ENCODE data around the gene IRS4.

IRS4 gene

DNA sequence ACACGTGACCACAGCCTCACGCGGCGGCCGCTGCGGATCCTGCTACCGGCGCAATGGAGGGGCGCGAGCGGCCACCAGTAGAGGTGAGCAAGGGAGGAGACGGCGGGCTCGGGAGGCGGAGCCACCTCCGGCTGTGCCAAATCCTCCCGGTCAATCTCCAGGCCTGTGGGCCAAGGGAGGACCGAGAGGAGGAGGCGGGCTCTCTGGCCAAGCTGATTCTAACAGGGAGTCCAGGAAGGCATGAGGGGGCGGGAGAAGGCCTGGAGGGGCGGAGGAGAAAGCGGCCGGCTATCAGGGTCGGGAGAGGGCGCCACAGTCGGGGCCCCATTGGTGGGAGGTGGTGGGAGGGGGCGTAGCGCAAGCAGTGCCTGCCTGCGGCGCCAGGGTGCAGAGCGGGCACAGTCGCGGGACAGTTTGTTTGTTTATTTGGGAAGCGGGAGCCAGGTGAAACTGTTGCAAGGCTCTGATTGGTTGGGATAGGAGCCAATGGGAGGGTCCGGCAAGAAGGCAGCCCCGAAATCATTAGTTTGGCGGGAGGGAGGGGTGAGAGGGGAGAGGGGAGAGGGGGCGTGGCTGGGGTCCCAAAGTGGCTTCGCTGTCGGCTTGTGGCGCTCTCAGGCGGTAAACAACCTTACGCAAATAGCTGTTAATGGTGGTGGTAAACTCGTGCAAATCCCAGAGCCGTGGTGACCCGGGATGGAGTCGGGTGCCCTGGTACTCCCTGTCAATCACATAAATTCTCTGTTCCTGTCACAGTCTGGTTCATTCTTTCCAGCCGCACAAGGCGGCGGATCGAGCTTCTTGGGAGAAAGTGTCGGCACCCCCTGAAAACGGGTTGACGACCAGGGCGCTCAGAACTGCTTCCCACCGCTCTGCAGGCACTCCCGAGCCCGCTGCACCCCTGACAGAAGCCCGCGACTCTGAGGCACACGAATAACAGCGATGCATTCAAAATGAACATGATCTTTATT, at the start of gene IRS4:
IRS4 (minus strand) TSS at position 55 of the 971 bp plus-strand sequence.
- DNase-seq (ENCODE audit: low read depth), result no peak

DNA sequence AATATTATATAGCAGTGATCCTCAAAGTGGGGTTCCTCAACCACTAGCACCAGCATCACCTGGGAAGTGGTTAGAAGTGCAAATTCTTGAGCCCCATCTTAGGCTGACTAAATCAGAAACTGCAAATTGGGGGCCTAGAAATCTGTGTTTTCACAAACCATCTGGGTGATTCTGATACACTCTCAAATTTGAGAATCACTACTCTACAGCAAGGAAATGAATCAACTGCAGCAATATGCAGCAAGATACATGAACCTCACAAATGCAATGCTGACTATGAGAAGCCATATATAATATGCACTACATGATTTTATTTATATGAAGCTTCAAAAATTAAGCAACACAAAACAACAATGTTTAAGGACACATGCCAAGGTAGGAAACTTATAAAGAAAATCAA, 36.2 kb upstream of the IRS4 start:
- no peak for DNase-seq (ENCODE audit: low read depth)

DNA sequence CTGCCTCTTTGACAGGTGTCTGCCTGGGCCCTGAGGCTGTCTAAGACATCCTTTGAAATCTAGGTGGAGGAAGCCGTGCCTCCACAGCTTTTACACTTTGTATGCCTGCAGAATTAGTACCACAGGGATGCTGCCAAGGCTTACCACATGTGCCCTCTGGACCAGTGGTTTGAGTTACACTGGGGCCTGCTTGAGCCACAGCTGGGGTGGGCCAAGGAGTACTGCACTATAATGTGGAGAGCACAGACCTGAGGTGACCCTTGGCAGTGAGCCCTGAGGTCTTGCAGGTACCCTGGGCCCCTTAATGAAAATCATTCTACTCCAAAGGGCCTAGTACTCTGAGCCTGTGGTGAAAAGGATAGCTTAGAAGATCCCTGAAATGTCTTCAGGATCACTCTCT, 27.2 kb upstream of the IRS4 start:
- no peak for DNase-seq (ENCODE audit: low read depth)

DNA sequence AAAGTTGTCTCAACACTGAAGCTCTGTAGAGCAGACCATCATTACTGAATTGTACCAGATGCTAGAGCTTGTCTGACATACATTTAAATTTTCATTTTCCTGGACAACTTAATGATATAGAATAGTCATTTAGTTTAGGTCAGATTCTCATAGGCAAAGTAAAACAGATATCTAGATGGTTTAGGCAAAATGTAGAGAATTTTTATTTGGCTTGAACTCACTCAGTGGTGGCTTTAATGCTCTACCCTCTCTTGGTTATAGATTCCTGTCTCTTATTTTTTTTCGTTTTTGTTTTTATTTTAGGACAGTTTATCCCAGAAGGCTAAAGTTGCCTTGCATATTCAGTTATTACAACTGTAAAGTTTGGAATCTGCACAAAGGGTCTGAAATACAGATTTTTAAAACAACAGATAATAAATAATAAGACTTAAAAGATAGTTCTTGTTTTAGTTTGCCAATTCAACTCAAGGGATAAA, 4.0 kb upstream of the IRS4 start:
- no peak for DNase-seq (ENCODE audit: low read depth)

DNA sequence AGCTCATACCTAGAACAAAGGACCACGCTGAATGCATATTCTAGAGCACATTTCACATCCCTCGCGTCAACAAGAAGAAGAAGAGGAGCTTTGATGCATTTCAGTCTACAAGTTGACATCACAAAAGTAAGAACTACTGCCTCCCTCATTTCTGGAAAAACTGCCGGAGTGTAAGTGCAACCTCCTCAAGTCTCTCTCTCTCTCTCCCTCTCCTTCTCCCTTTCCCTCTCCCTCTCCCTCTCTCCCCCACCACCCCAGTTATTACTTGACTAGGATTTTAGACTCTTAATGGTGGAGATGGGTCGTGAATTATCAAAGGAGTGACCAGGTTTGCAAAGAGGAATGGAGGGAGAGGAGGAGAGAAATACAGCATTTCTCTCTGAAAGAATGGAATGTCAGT, 1.4 kb upstream of the IRS4 start:
- no peak for DNase-seq (ENCODE audit: low read depth)

DNA sequence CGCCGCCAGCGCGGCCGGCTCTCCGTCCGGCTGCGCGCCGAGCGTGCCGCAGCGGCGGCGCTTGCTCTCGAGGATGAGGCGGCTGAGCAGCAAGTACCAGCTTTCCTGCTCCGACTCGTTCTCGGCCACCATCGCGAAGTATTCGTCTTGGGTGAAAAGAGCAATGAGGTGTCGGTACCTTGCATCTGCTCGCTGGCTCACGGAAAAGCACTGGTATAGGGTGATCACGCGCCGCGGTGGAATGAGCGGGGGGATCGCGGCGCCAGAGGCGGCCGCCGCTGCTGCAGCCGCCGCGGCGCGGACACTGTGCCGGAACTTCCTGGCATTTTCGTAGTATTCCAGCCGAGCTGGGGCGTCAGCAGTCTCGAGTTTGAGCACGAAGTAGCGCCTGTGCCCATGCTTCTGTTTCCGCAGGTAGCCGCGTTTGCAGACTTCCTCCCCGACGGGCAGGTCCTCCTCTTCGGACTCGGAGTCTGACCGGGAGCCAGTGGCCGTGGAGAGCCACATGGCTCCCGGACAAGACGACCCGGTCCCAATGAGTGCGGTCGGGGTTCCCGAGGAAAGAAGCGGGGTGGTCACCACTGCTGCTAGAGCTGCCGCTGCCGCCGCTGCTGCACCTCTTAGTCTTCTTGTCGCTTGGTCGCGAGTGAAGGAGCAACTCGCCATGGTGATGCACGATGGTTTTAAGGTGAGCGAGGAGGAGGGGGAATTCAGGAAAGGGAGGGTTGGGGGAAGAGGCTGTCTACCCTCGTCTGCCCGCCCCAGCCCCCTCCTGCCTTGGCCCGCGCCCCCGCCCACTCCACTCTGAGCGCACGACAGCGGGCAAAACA, 469 bp downstream of the IRS4 start:
- no peak for DNase-seq (ENCODE audit: low read depth)

DNA sequence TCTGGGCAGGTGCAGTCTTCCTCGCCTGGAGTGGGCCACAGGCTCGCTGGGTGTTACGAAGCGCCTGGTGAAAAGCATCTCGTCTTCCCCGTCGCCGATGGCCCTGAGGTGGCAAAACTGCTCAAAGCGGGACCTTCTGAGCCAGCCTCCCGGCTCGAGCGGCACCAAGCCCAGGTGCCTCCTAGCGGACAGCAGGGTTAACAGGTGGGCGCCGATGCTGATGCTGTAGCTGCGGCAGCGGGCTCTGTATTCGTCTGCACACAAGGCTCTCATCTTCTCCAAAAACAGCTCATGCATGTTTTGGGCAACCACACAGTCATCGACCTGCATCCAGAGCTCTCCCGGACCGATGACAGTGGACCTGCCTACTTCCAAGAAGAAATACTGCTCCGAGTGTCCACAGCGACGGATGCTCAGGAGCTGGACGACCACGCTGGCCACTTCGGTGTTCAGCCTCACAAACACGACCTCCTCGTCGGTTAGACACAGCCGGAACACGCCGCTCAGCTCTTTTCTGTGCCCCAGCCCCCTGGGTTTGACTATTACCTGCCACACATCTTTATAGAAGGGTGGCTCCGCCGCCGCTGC, 1.2 kb downstream of the IRS4 start:
- DNase-seq (ENCODE audit: low read depth), result no peak

DNA sequence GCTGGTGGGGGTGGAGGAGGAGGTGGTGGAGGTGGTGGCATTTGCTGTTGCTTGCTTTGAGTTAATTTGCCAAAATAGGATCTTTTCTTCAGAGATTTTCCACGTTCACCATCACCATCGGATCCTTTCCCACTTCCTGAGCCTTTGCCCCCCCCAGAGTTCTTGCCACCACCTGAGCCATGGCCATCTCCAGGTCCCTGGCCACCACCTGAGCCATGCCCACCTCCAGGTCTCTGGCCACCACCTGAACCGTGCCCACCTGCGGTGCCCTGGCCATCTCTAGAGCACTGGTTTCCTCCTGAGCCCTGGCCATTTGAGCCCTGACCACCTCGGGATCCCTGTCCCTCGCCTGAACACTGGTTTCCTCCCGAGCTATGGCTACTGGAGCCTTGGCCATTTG, 1.9 kb downstream of the IRS4 start:
- DNase-seq (ENCODE audit: low read depth), result no peak

DNA sequence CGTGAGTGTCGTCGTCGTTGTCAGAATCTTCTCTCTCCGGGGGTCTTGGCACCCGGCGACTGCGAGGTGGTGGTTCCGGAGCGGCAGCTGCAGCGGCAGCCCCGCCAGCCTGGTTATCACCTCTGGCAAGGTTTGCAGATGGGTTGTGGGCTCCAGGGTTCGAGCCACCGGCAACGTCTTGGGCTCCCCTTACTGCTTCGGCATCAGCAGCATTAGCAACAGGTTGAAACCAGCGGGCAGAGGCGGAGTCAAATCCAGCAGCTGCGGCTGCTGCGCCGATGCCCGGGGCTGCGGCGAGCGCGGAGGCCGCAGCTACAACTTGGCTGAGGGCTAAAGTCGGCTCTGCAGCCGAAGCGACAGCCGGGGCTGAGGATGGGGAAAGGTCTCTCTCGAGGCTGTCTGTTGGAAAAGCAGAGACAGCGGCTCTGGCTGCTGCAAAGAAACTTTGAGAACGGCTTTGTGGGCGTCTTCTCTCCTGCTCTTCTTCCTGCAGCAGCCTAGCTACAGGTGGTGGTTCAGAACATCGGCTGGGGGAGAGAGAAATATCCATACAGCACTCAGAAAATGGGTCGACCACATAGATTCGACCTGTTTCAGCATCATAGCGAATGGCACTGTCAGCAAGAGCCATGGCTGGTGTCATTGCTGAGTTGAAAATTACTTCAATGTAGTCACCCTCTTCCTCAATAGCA, 3.6 kb downstream of the IRS4 start:
- DNase-seq (ENCODE audit: low read depth), result no peak

DNA sequence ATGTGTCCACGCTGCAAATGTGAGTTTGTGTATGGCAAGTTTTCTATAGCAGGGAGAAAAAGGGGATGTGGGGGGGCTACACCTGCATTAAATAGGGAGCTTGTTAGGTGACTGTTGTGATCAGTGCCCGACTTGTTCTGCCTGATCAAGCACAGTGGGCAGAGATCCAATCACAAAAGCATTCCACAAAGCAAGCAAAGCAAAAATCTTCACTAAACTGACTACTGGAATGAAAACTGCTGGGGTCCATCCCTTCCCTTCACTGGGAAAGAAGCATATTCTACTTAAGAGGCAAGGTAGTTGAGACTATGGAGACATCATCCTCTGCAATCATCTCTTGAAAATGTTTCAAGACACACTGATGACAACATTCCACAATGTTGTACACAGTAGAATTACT, 5.2 kb downstream of the IRS4 start:
- no peak for DNase-seq (ENCODE audit: low read depth)

DNA sequence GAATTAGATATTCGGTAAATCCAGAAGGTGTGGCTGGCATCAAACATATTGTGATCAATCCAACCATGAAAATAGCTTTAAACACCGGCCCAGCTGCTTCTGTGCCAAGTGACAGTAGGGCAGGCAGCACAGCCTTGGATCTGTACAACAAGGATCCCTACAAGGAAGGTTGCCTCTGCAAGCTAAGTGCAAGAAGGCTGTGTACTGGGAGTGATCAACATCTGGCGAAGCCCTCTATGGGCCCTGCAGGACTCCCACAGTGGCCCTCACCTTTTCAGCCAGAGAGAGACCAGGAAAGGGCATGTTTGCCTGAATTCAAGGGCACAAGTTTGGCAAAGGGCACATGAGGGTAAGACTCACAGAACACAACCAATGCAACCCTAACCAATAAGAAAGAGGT, 9.6 kb downstream of the IRS4 start:
- DNase-seq (ENCODE audit: low read depth), result no peak

DNA sequence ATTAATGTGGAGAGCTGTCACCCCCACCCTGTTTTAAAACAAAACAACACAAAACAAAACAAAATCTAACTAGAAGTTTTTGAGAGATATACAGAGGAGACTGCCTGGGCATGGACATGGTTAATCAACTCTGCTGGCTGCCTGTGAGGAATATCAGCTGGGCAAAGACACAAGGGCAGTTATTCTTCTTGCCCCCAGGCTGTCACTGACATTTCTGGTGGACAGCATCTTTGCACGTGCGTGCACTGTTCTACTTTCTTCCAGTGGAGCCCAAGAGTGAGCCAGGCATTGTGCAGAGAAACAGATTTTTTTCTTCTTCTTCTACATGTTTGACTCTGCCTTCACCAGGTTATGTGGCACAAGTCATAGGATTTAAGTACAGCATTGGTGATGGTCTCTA, 13.8 kb downstream of the IRS4 start:
- DNase-seq (ENCODE audit: low read depth), result no peak

DNA sequence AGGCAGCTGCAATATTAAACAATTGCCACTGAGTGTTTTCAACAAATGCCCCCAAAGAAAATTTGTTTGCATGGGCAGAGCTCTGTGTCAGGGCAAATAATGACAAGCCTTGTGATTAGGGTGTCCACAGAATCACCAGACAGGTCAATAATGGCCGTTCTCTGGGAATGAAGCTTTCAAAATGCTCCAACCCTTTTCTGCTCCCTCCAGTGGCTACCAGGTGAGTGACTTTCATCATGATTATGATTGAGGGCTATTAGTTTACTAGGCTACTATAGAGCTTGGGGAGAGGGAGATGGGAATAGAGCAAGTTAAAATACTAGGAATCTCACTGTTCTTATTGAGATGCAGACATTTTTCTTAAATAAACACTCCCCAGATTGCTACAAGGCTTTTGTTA, 23.5 kb downstream of the IRS4 start:
- no peak for DNase-seq (ENCODE audit: low read depth)

DNA sequence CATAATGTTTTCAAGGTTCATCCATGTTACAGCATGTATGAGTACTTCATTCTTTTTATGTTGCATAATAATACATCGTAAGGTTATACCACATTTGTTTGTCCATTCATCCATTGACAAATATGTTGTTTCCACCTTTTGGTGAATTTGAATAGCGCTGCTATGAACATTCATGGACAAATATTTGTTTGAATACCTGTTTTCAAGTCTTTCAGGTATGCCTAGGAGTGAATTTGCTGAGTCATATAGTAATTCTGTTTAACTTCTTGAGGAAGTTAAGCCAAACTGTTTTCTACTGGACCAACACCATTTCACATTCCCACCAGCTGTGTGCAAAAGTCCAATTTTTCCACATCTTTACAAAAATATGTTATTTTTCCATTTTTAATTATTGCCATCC, 31.5 kb downstream of the IRS4 start:
- no peak for DNase-seq (ENCODE audit: low read depth)

DNA sequence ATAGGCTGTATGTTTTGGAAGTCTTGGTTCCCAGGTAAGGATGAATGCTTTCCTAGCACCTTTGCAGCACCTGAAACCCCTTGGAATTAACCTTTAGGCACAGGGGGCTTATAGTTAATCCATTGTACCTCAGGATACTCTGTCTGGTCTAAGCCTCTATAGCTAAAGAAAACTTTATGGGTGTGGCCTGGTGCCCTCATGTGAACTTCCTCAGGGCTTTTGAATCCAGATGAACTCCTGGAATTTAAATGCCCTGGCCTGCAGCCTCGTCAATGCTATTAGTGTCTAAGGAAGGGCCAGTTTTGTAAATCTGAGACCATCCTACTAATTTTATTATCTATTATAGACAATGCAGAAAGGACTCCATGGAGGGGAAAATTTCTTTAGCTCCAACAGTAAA, 33.8 kb downstream of the IRS4 start:
- DNase-seq (ENCODE audit: low read depth), result no peak

DNA sequence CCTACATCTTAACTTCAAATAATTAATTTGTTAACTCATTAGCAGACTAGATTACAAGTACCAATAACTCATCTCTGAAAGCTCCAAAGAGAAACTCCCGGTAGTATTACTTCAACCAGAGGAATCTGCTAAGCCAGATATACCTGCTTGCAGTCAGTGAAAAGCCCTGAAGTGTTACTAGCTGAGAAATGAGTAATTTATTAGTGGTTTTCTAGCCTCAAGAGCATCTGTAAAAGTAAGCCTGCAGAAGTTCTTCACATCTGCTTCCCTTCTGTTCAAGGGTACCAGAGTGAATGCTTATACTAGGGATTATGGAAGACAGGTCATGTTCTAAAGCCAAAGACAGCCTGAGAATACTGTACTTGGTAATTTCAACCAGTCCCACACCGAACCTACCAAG, 34.7 kb downstream of the IRS4 start:
- DNase-seq (ENCODE audit: low read depth), result no peak

DNA sequence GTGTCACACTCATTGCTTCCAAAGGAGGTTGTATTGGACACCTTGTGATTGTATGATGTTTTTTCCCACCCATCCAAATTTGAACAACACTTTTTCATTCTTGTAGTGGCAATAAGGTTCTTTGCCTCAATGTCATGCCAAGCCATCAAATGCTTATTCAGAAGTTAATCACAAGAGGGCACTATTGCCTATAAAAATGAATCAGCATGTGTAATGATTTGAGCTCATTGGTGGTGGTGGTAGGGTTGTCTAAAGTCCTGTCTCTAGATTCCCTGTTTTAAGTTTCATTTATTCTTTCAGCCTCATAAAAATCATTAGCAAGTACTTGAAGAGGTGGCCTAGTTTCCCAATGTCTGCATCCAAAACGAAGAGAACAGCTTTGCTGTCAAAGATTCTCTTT, 37.0 kb downstream of the IRS4 start:
- DNase-seq (ENCODE audit: low read depth), result peak; percentile 8

DNA sequence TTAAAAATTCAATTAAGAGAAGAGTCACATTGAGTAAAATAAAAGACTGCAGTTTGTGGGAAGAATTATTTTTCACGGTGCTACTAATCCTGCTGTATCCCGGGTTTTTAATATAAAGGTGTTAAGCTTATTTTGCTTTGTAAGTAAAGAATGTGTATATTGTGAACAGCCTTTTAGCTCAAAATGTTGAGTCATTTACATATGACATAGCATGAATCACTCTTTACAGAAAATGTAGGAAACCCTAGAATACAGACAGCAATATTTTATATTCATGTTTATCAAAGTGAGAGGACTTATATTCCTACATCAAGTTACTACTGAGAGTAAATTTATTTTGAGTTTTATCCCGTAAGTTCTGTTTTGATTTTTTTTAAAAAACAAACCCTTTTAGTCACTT, 39.7 kb downstream of the IRS4 start:
- DNase-seq (ENCODE audit: low read depth), result no peak
